Skin of body (tissue), 2 donors: ENCODE measurements around the gene AGO3. TPM values are rescaled to one million over a fixed set of nuclear protein-coding genes. Genes with fewer than 3 reads are reported as not detected.
"Not testable (repeated sequence)": the region's sequence is repeated elsewhere in the genome, so short reads cannot be mapped to it uniquely, and the experiment has no call there.

Experiments
- DNase-seq: peaks from one replicate; lab custom pipeline; 2025; lab: John Stamatoyannopoulos, UW
- total RNA-seq: library from RNA; depleted of rRNA; stranded (reverse); fragments of >200 nt; gene quantifications from one replicate; pipeline ENCODE4 v1.2.3, GENCODE V29; 2014

The AGO3 gene
- total RNA-seq, 1 donor from 2014 or later = 17.9 TPM

- DNase-seq = no peak
Measured at GRCh38 chr1:36006941-36007500, 76.1 kb downstream of the AGO3 start.

- DNase-seq = no peak
Measured at GRCh38 chr1:36007741-36008140, 76.8 kb downstream of the AGO3 start.

GRCh38 chr1:36008546-36009197 lies 77.8 kb downstream of the AGO3 start:
- no peak for DNase-seq

GRCh38 chr1:36014722-36015220 lies 83.9 kb downstream of the AGO3 start:
- DNase-seq = no peak

- no peak for DNase-seq
Measured at GRCh38 chr1:36016686-36017085, 85.8 kb downstream of the AGO3 start.

- no peak for DNase-seq
Measured at GRCh38 chr1:36023098-36023769, 92.3 kb downstream of the AGO3 start.

- DNase-seq = not testable (repeated sequence)
Measured at GRCh38 chr1:36024024-36024423, 93.1 kb downstream of the AGO3 start.

- no peak for DNase-seq
Measured at GRCh38 chr1:36024847-36025246, 93.9 kb downstream of the AGO3 start.

GRCh38 chr1:36027766-36028165 lies 96.9 kb downstream of the AGO3 start:
- no peak for DNase-seq

- no peak for DNase-seq
Measured at GRCh38 chr1:36031441-36031840, 100.5 kb downstream of the AGO3 start.

- no peak for DNase-seq
Measured at GRCh38 chr1:36034692-36035091, 103.8 kb downstream of the AGO3 start.

- no peak for DNase-seq
Measured at GRCh38 chr1:36035154-36035553, 104.2 kb downstream of the AGO3 start.

GRCh38 chr1:36040238-36040637 lies 109.3 kb downstream of the AGO3 start:
- DNase-seq = no peak

- DNase-seq = no peak
Measured at GRCh38 chr1:36051821-36052220, 120.9 kb downstream of the AGO3 start.

GRCh38 chr1:36053978-36054377 lies 123.1 kb downstream of the AGO3 start:
- DNase-seq = no peak

- DNase-seq = no peak
Measured at GRCh38 chr1:36055706-36056105, 124.8 kb downstream of the AGO3 start.

- no peak for DNase-seq
Measured at GRCh38 chr1:36062315-36062714, 131.4 kb downstream of the AGO3 start.

- no peak for DNase-seq
Measured at GRCh38 chr1:36067871-36068270, 137.0 kb downstream of the AGO3 start.

GRCh38 chr1:36068866-36069265 lies 138.0 kb downstream of the AGO3 start:
- DNase-seq = no peak

GRCh38 chr1:36070349-36070748 lies 139.4 kb downstream of the AGO3 start:
- no peak for DNase-seq

GRCh38 chr1:36076979-36077573 lies 146.2 kb downstream of the AGO3 start:
- no peak for DNase-seq

GRCh38 chr1:36080236-36080635 lies 149.3 kb downstream of the AGO3 start:
- no peak for DNase-seq
